ENCODE measurements around the gene PODXL2. TPM values are rescaled to one million over a fixed set of nuclear protein-coding genes. Genes with fewer than 3 reads are reported as not detected.
A peak's percentile ranks its signal among the peaks of the same experiment; 100 is the strongest.

Gene PODXL2
- polyA plus RNA-seq, 4 donors, result 25.7 to 54.4 (median 46.2) TPM

DNA sequence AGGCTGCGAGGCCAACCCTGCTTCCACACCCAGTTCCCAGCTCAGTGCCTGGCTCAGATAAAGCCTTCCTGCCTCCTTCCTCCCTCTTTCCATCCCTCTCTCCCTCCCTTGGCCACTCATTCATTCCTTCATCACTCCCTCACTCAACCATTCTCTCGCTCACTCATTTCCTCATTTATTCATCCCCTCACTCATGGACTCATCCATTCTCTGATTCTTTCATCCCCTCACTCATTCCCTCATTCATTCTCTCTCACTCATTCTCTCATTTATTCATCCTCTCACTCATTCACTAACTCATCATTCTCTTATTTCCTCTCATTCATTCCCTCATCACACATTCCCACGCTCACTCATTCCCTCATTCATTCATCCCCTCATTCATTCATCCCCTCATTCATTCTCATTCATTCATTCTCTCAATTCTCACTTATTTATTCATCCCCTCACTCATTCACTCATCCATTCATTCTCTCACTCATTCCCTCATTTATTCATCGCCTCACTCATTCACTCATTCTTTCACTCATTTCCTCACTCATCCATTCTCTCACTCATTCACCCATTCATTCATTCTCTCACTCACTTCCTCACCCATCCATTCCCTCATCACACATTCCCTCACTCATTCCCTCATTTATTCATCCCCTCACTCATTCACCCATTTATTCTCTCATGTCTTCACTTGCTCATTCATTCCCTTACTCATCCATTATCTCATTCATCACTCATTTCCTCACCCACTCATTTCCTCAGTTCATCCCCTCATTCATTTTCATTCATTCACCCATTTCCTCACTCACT is 56.9 kb downstream of the PODXL2 start:
- no peak for DNase-seq (ENCODE audit: low read depth in 4 of 4, low spot score in 3 of 4)

DNA sequence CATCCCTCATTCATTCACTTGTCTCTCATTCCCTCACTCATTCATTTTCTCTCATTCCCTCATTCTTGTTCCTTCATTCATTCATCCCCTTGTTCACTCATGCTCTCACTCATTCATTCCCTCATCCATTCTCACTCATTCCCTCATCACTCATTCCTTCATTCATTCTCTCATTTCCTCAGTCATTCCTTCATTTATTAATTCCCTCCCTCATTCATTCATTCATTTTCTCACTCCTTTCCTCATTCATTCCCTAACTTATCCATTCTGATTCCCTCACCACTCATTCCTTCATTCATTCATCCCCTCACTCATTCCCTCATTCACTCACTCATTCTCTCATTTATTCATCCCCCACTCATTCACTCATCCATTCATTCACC is 57.5 kb downstream of the PODXL2 start:
- DNase-seq (ENCODE audit: low read depth in 4 of 4, low spot score in 3 of 4), result no peak

DNA sequence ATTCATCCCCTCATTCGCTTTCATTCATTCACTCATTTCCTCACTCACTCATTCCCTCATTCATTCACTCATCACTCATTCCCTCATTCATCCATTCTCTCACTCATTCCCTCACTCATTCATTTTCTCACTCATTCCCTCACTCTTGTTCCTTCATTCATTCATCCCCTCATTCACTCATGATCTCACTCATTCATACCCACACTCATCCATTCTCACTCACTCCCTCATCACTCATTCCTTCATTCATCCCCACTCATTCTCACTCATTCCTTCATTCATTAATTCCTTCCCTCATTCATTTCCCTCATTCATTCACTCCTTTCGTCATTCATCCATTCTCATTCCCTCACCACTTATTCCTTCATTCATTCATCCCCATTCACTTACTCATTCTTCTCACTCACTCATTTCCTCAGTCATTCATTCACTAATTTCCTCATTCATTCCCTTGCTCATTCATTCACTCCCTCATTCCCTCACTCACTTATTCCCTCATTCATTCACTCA is 58.3 kb downstream of the PODXL2 start:
- DNase-seq (ENCODE audit: low read depth in 4 of 4, low spot score in 3 of 4), result no peak

DNA sequence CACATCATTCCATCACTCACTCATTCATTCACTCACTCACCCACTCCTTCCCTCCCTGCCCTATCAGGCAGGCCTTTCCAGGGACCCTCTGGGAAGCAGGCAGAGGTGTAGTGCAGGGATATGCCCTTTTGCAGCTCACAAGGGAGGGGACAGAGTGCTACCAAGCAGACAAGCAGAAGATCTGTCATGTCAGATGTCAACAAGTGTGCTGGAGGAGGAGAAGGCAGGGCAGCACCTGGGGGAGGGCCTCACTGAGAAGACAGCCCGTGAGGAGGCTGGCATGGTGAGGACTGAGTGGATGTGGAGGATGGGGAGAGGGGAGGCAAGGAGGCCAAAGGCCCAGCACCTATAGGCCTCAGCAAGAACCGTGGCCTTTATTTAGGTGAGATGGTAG is 59.0 kb downstream of the PODXL2 start:
- no peak for DNase-seq (ENCODE audit: low read depth in 4 of 4, low spot score in 3 of 4)

DNA sequence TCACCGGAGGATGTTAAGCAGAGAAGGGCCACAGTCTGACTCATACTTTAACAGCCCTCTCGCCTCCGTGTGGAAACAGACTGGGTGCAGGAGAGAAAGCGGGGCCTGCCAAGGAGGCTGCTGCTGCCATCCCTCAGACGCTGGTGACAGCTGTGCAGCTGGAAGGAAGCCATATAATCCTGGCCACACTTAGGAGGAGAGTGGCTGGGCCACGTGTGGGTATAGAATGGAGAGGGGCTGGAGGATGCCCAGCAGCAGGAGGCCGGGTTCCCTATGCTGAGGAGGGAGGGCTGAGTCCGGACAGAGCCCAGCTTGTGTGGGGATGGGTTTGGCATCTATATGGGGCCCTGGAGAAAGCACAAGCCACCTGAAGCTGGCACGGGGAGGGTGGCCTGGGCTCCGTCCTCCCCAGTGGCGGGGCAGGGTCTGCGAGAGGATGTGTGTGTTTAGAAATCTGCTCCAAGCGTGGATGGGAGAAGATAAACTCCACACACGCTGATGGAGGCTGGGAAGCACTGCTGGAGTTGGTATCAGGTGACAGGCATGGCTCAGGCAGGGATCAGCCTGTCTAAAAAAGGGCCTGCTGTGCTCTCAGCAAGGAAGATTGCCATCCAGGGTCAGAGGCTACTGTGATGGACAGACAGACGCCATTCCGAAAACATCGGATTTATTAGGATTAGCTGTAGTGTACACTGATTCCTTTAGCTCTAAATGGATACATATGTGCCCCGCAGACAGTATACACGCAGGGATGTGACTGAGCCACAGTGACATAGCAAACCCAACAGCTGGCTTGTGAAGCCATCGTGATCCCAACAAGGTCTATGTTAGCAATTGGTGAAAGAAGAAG is 59.7 kb downstream of the PODXL2 start:
- no peak for DNase-seq (ENCODE audit: low read depth in 4 of 4, low spot score in 3 of 4)

DNA sequence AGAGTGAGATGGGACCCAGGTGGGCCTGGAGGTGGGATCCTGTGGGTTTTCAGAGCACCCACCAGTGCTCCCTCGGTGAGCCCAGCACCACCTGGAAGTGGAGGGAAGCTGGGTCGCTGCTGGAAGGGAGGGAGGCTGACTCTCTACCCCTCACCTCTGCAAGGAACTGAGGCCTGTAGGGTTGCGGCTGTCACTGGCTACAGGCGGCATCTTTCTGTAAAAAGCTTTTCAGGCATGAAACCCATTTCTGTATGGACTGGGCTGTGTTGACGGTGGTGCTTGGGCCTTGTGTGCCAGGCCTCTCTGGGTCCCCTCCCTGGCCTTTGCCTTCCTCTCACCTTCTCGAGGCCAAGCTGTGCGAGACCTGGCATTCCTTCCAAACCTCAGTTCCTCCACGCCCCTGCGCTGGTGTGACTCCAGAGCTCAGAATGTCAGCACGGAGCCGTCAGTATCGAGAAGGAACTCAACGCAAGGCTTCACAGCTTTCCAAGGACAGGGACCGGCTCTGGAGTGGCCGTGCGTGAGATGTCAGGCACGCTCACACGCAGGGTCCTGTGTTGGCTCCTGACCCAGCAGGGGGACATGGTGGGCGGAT is 60.4 kb downstream of the PODXL2 start:
- no peak for DNase-seq (ENCODE audit: low read depth in 4 of 4, low spot score in 3 of 4)

DNA sequence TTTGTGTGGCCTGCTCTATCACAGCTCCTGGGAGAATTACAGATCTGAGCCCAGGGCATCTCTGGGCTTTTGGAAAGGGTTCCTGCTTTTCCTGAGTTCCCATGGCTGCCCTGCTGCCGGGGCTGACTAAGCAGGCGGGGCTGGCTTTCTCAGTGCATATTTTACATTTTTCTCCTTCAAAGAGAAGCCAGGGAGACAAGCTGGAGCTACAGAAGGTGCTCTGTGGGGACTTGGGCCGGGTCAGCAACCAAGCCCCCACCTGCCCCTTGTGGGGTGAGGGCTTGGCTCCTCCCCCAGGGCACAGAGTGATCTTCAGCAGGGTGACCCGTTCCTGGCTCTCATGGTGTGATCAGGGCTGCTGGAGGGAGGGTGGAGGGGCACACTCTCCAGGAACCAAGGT is 61.1 kb downstream of the PODXL2 start:
- no peak for DNase-seq (ENCODE audit: low read depth in 4 of 4, low spot score in 3 of 4)

DNA sequence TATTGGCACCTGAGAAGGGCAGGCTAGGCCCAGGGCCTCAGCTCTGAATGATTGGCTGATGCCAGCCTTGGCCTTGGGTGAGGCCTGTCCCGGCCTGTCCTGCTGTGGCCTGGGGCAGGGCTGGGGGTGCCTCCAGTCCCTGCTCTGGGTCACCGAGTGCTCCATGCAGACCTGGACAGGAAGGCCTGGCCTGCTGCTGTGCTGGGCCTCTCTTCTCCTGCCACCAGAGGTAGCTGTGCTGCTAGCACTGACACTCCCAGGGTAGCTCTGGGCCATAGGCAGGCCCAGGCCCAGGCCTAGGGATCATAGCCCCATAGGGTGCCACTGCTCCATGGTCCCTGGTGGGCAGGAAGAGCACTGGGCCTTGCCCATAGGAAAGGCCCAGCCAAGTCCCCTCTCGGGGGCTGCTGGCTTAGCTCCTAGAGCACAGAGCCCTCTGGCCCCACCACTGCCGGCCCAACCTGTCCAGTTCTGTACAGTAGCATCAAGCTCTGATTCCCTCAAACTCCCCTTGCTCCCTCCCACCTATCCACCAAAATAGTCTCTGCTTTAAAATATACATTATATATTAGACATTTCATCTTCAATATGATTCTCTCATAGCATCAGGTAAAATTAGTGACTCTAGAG is 62.0 kb downstream of the PODXL2 start:
- DNase-seq (ENCODE audit: low read depth in 4 of 4, low spot score in 3 of 4), result no peak

DNA sequence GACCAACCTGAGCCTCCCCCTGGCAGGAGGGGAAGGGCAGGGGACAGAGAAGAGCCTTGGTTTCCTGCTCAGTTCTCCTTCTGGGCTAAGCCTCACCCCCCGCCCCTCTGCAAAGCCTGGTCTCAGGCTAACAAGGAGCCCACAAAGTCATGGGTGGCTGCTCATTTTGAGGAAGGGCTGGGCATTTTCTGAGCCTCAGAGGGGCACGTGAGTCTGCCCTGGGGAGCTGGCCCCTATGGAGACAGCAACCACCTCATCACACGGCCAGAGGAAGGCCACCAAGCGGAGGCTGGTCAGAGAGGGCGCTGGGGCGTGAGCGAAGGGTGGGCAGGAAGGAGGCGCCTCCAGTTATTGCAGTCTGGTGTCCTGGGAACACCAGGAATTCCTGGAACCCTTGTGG is 62.5 kb downstream of the PODXL2 start:
- DNase-seq (ENCODE audit: low read depth in 4 of 4, low spot score in 3 of 4), result no peak

DNA sequence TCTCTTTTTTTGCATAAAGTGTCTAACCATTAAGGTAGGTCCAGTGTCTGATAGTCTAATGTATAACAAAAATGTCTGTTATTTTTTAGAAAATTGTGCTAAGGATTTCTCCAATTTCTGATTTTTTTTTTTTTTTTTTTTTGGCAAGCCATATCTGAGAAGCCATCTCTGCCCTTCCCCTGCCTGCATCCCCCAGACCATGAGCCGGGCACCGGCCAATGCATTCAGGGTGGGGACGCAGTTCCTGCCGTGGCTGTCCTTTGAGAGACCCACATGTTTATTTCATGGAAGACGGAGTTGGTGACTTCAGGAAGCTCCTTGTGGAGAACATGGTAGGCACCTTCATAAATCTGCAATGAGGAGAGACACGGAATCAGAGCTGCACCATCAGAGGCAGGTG is 63.0 kb downstream of the PODXL2 start:
- no peak for DNase-seq (ENCODE audit: low read depth in 4 of 4, low spot score in 3 of 4)

DNA sequence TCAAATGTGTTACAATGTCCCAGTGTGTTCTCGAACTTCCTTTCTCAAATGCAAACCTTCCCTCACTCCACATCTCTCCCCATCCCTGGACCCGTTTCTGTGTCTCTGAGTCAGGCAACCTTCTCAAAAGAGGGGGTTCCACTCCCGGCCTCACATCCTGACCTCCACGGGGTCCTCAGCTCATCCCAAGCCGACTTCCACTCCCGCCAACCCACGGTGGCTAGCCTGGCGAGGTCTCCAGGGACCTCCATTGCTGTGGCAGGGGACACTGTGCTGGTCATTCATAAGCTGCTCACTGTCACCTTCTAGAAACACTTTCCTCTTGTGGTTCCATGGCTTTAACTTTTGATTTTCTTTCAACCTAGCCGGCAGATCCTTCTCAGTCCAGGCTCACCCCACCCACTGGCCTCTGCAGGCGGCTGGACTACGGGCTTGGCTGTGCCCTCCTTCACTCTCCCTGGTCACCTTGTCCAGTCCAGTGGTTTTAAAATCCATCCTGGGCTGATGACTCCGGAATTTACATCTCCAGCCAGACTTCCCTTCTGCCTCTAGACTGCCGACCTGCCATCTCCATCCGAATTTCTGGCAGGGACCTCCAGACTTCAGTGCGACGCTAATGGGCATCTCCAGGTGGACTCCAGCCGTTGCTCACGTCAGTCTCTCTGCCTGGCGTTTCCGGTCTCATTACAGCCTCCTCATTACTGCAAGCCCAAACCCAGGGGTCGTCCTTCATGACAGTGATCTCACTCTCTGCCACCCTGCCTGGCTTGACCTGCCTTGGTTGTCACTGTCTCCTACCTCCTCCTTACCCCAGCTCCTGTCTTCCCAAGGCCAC is 63.7 kb downstream of the PODXL2 start:
- DNase-seq (ENCODE audit: low read depth in 4 of 4, low spot score in 3 of 4), result no peak

DNA sequence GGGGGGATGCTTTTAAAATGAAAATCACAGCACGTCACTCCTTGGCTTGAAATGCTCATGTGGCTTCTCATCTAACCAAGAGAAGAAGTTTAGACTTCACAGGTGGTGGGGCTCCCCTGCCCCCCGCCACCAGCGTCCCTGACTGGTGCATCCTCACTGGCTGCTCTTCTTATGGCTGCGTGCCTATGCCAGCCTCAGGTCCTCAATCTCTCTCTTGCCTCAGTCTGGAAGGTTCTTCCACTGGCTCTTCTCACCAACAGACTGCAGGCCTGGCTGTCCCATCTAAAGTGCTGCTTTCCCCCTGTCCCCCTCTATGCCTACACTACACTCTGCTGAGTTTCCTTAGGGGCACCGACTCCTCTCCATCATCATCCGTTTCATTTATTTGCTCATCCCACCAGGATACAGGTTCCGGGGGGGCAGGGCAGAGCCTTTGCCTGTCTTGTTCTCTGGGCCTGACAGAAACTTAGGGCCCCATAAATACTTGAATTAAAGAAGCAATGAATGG is 64.4 kb downstream of the PODXL2 start:
- DNase-seq (ENCODE audit: low read depth in 4 of 4, low spot score in 3 of 4), result no peak

DNA sequence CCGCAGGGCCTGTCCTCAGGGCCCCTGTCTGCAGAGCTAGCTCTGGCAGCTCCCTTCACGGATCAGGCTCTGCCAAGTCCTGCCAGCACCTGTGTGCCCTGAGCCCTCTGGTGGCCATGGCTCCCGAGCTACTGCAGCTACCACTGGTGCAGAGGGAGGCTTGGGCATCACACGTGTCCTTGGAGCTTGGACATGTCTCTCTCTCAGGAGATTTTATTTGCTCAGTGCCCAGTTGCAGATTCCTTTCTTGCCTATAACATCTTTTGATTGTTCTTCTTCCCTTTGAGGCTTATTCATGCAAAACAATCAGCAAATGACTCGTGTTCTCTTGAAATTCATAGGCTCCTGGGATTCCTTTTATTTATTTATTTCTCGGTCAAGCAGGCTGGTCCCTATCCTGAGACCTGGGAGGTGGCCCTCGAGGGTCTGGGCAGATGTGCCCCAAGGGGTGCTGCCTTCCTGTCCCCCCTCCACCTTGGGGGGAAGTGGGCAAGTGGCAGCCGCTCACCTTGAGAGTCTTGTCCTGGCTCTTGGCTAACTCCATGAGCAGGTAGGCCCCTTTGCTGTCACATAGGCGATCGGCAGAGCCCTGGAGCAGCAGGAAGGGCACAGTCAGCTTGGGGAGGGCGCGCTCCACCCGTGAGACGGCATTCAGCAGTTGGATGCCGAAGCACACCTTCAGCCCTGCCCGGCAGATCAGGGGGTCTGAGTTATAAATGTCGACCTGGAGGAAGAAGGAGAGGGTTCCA is 65.7 kb downstream of the PODXL2 start:
- no peak for DNase-seq (ENCODE audit: low read depth in 4 of 4, low spot score in 3 of 4)

DNA sequence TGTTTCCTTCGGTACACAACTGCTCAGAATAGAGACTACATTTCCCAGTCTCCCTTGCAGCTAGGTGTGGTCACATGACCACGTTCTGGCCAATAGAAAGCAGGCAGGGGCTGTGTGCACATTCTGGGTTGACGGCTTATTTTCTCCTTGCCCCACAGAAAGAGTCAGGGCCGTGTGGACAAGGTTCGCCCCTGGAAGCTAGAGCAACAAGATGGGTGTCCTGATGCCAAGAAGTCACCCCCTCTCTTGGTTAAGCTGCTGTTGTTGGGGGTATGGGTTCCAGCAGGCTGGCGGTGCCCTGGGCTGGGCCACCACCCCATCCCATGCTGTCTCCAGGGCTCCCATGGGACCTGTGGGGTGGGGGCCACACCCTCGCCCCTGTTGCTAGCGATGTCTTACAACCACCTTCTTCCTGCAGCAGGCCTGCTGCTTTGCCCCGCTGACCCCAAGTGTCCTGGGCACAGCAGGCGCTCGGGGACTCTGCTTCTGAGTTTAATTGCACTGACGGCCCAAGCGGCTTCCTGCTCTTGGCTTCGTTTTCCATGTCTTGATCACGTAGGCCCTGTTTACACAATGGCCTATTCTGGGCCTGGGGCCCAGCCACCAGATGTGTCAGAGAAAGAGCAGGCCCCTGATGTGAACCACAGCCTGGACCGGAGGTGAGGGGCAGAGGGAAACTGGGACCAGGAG is 68.7 kb downstream of the PODXL2 start:
- peak in 2 of 4 donors; percentile 54 to 58 for DNase-seq (ENCODE audit: low read depth in 4 of 4, low spot score in 3 of 4)

DNA sequence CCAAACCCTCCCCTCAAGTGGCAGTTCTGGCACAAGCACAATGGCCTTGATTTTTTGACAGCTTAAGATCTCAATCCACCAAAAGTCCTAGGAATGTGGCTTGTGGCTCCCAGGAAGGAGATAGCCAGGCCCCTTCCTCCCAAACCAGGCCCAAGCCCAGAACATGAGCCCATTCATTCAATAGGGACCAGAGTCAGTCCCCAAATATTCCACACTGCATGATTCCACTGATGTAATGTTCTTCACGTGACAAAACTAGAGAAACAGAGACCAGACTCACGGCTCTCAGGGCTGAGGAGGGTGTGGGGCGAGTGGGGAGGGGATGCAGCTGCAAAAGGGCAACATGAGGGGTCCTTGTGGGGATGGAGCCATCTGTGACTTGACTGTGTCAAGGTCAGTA is 69.3 kb downstream of the PODXL2 start:
- no peak for DNase-seq (ENCODE audit: low read depth in 4 of 4, low spot score in 3 of 4)

DNA sequence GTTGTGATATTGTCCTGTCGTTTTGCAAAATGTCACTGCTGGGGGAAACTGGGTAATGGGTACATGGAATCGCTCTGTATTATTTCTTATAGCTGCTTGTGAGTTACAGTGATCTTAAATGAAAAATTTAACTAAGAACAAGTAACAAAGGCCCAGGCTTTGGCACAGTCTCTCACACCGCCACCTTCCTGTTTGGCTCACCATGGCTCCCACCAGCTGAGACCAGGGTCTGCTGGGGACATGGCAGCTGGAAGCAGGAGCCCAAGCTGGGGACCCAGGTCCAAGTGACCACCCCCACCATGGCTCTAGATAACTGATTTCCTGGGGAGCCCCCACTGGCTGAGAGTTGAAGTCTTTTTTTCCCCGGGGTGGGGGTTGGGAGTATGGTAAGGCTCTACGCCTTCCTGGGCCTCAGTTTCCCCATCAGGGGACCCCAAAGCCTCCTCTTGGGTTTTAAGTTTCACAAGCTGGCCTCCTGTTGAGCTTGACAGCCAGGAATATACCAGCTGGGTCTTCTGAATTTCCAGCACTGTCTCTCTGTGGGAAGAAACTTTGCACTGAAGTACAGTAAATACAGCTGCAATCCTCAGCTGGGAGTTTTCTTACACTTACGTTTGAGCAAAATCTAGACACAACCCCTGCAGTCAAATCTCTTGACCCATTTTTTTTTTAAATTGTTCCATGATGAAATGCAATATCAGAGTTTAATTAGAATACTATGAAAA is 69.9 kb downstream of the PODXL2 start:
- DNase-seq (ENCODE audit: low read depth in 4 of 4, low spot score in 3 of 4), result no peak

DNA sequence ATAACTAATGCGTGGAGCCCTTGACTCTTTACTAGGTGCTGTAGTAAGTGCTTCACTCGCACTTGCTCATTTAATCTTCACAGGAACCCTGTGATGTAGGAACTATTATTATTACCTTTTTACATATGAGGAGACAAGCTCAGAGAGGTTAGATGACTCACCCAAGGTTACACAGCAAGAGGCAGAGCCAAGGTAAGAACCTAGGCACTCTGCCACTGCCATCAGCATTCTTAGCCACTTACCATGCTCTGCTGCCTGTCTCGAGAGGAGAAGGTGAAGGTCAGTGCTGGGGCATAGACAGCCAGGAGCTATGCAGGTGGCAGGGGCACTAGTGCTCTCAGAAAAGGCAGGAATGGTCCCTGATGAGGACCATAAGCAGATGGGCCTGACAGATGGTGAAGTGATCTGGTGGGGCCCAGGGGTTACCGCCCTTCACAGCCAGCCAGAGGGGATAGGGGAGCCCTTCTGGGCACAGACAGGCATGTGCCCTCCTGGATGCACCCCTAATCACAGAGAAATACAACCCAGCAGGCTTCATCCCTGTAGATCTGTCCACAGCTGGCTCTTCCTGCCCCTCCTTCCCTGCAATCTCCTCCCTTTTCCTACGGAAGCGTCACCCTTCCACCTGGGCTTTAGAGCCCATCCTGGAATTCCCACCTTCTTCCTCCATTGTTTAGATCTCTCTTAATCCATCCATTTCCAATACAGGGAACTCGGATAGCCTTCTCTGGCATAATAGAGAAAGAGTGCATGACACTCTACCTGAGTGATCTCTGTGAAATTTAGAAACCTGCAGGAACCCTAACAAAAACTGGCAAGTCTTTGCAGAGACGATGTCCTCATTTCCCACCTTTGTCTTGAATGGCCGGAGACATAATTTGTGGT is 70.7 kb downstream of the PODXL2 start:
- DNase-seq (ENCODE audit: low read depth in 4 of 4, low spot score in 3 of 4), result no peak
